ENCODE results near the gene STIM2.

Gene STIM2

GRCh38 chr4:27056281-27056680 lies 195.6 kb downstream of the STIM2 start:
- TF ChIP-seq CTCF (IDR thresholded peaks at IDR 0.05; ENCODE audit: low read depth, low read length), result no peak
- no peak for DNase-seq (ENCODE audit: low read depth, low spot score)
- in situ Hi-C loops (cut with HindIII; ENCODE audit: low sequenced_read_pairs), result no loop called here
- no peak overlapping the region for H3K4me3 ChIP-seq (ENCODE audit: low read depth, low read length)

GRCh38 chr4:27057053-27057452 lies 196.4 kb downstream of the STIM2 start:
- no peak for DNase-seq (ENCODE audit: low read depth, low spot score)
- in situ Hi-C loops (cut with HindIII; ENCODE audit: low sequenced_read_pairs), result no loop called here
- no peak for TF ChIP-seq CTCF (IDR thresholded peaks at IDR 0.05; ENCODE audit: low read depth, low read length)
- no peak overlapping the region for H3K4me3 ChIP-seq (ENCODE audit: low read depth, low read length)

GRCh38 chr4:27057662-27058061 lies 197.0 kb downstream of the STIM2 start:
- in situ Hi-C loops (cut with HindIII; ENCODE audit: low sequenced_read_pairs), result no loop called here
- TF ChIP-seq CTCF (IDR thresholded peaks at IDR 0.05; ENCODE audit: low read depth, low read length), result no peak
- H3K4me3 ChIP-seq (ENCODE audit: low read depth, low read length), result no peak overlapping the region
- no peak for DNase-seq (ENCODE audit: low read depth, low spot score)

- DNase-seq (ENCODE audit: low read depth, low spot score), result no peak
- in situ Hi-C loops (cut with HindIII; ENCODE audit: low sequenced_read_pairs), result no loop called here
- H3K4me3 ChIP-seq (ENCODE audit: low read depth, low read length), result no peak overlapping the region
- no peak for TF ChIP-seq CTCF (IDR thresholded peaks at IDR 0.05; ENCODE audit: low read depth, low read length)
Observed at GRCh38 chr4:27058819-27059406, 198.3 kb downstream of the STIM2 start.

- in situ Hi-C loops (cut with HindIII; ENCODE audit: low sequenced_read_pairs), result no loop called here
- no peak overlapping the region for H3K4me3 ChIP-seq (ENCODE audit: low read depth, low read length)
- DNase-seq (ENCODE audit: low read depth, low spot score), result no peak
- TF ChIP-seq CTCF (IDR thresholded peaks at IDR 0.05; ENCODE audit: low read depth, low read length), result no peak
Observed at GRCh38 chr4:27059446-27059845, 198.8 kb downstream of the STIM2 start.

GRCh38 chr4:27062256-27062655 lies 201.6 kb downstream of the STIM2 start:
- H3K4me3 ChIP-seq (ENCODE audit: low read depth, low read length), result no peak overlapping the region
- in situ Hi-C loops (cut with HindIII; ENCODE audit: low sequenced_read_pairs), result no loop called here
- no peak for TF ChIP-seq CTCF (IDR thresholded peaks at IDR 0.05; ENCODE audit: low read depth, low read length)
- DNase-seq (ENCODE audit: low read depth, low spot score), result no peak

- in situ Hi-C loops (cut with HindIII; ENCODE audit: low sequenced_read_pairs), result no loop called here
- DNase-seq (ENCODE audit: low read depth, low spot score), result no peak
- TF ChIP-seq CTCF (IDR thresholded peaks at IDR 0.05; ENCODE audit: low read depth, low read length), result no peak
- no peak overlapping the region for H3K4me3 ChIP-seq (ENCODE audit: low read depth, low read length)
Observed at GRCh38 chr4:27066591-27066990, 205.9 kb downstream of the STIM2 start.
